B cell (primary cell): ENCODE results near the gene TNFSF8.

Source experiments
- CTCF ChIP-seq: fragments of 200-600 bp; IDR thresholded peaks from one replicate; pipeline ENCODE4 v1.8.0; 2022; ENCODE audit warnings: antibody characterized with exemption, mild to moderate bottlenecking
- EZH2 ChIP-seq: IDR thresholded peaks from 2 replicates; pipeline ENCODE4 v1.6.1; 2012; ENCODE audit warnings: borderline replicate concordance, low read depth, mild to moderate bottlenecking, moderate library complexity, low read length; ENCODE audit not compliant: insufficient read depth, poor library complexity, severe bottlenecking

- TF ChIP-seq CTCF (no peak), EZH2 (no peak)
Measured at GRCh38 chr9:114930056-114930812, at the start of gene TNFSF8.
